ENCODE measurements around the gene GPS1.

The GPS1 gene

GRCh38 chr17:82078433-82078832, 26.7 kb downstream of the GPS1 start:
- no peak for DNase-seq (ENCODE audit: low read depth, low spot score)

GRCh38 chr17:82079001-82079677, 27.4 kb downstream of the GPS1 start:
- DNase-seq (ENCODE audit: low read depth, low spot score) = no peak

GRCh38 chr17:82080048-82080788, 28.5 kb downstream of the GPS1 start:
- DNase-seq (ENCODE audit: low read depth, low spot score) = no peak

- no peak for DNase-seq (ENCODE audit: low read depth, low spot score)
These were observed 29.2 kb downstream of the GPS1 start for GRCh38 chr17:82080789-82081464.

DNA sequence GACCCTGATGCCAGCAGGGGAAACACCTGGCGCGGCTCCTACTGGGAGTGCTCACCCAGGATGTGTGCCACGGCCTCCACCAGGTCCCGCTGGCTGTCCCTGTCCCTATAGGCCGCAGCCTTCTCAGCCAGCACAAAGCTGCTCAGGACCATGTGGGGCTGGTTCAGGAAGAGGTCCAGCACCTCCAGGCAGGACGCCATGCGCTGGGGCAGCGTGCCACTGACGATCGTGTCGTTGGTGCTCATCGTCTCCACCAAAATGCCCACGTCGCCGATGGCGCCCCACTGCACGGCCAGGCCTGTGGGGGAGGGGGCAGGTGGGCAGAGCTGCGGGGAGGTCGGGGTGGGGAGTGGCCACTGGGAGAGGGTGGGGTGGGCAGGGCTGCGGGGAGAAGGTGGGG, 29.8 kb downstream of the GPS1 start:
- DNase-seq (ENCODE audit: low read depth, low spot score) = no peak

DNA sequence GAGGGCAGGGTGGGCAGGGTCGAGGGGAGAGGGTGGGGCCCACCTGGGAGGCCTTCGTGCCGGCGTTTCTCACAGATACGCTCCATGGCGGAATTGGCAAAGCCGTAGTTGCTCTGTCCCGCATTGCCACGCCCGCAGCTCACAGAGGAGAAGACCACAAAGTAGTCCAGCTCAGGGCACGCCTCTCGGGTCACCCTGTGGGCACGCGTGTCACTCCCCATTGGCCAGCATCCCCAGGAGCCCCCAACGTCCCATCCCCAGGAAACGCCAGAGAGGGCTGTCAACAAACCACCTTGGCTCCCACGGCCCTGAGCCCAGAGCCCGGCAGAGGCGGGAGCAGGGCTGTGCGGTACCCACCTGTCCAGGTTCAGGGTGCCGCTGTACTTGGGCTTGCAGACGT, 30.3 kb downstream of the GPS1 start:
- no peak for DNase-seq (ENCODE audit: low read depth, low spot score)

DNA sequence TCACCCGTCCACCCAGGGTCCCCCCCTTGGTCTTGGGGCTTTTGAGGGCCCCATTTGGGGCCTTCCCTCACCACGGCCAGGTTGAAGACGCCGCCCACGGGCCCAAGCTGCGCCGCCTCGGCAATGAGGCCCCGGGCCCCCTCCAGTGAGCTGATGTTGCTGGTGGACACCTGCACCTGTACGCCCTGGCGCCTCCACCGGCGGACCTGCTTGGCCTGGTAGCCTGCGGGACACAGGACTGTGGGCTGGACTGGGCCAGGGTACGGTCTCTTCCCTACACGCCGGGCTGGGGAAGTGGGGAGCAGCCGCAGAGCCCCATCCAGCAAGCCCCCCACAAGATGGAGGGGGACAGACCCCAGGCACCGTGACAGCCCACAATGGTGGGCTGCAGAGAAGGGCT, 30.8 kb downstream of the GPS1 start:
- DNase-seq (ENCODE audit: low read depth, low spot score) = no peak

DNA sequence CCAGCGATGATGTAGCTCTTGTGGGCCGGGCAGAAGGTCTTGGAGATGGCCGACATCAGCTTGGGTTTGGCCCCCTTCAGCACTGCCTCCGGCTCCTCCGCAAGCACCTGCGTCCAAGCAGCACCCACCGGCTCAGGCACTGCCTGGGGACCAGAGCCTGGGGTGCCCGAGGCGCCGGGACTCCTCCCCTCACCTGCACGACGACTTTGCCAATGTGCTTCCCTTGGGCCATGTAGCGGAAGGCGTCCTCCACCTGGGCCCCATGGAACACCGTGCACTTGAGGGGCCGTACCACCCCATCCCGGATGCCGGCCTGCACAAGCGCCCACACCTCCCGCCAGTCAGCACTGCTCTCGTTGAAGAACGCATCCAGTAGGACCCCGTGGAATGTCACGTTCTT, 31.3 kb downstream of the GPS1 start:
- no peak for DNase-seq (ENCODE audit: low read depth, low spot score)

DNA sequence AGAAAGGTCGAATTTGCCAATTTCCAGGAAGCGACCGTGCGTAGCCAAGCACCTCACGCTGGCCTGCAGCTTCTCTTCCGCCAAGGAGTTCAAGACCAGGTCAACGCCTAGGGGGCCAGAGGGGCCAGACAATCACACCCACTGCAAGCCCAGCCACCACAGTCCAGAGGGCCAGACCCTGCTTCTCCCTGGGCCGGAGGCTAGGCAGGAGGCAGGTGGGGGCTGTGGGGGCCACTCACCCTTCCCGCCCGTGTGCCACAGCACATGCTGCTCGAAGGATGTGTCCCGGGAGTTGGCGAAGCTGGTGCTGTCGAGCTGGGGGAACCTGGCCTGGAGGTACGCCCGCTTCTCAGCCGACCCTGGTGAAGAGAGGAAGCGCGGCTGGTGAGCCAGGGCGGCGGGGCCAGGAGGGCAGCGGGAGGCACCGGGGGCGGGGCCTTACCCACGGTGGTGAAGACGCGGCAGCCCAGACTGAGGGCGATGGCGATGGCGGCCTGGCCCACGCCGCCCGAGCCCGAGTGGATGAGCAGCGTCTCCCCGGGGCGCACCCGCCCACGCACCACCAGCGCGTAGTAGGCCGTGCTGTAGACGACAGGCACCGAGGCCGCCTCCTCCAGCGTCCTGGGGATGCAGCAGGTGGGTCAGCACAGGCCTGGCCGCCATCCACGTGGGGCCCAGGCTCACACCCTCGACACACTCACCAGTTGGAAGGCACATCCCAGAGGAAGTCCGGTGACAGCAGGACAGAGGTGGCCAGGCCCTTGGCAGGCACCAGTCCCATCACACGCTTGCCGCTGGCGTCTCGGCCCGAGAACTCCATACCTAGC, 32.0 kb downstream of the GPS1 start:
- DNase-seq (ENCODE audit: low read depth, low spot score) = no peak

- no peak for DNase-seq (ENCODE audit: low read depth, low spot score)
These were observed 32.8 kb downstream of the GPS1 start for GRCh38 chr17:82084373-82085030.

DNA sequence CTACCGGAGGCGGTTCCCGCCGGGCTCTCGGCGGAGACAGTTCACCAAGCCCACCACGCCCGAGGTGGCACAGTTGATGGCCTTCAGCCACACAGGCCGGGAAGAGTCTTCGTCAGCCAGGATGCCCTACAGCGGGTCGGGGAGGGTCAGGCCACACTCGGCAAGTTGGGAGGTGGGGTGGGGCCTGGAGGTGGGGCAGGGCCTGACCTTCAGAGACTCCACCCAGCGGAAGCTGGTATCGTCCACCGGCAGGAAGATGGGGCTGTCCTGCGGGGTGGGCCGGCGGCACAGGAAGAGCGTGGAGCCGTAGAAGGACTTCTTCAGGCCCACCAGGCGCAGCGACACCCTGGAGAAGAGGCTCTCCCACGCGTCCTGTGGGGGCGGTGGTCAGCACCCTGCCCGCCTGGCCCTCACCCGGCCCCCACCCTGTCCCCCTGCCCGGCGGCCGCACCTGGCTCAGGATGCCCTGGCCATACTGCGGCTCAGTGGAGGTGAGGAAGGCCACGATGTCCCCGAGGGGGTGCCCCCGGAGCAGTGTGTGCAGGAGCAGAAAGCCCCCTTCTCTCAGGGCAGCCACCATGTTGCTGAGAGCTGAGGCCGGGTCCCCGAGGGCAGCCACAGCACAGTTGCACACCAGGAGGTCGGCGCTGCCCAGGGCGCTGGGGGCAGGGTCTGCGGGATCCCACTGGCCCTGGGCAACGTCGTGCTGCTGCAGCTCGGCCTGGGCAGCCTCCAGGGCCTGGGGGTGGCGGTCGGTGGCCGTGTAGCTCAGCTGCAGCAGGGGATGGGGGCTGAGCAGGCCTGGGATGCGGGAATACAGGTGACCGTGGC, 33.5 kb downstream of the GPS1 start:
- DNase-seq (ENCODE audit: low read depth, low spot score) = no peak

- no peak for DNase-seq (ENCODE audit: low read depth, low spot score)
These were observed 34.5 kb downstream of the GPS1 start for GRCh38 chr17:82085931-82086764.

DNA sequence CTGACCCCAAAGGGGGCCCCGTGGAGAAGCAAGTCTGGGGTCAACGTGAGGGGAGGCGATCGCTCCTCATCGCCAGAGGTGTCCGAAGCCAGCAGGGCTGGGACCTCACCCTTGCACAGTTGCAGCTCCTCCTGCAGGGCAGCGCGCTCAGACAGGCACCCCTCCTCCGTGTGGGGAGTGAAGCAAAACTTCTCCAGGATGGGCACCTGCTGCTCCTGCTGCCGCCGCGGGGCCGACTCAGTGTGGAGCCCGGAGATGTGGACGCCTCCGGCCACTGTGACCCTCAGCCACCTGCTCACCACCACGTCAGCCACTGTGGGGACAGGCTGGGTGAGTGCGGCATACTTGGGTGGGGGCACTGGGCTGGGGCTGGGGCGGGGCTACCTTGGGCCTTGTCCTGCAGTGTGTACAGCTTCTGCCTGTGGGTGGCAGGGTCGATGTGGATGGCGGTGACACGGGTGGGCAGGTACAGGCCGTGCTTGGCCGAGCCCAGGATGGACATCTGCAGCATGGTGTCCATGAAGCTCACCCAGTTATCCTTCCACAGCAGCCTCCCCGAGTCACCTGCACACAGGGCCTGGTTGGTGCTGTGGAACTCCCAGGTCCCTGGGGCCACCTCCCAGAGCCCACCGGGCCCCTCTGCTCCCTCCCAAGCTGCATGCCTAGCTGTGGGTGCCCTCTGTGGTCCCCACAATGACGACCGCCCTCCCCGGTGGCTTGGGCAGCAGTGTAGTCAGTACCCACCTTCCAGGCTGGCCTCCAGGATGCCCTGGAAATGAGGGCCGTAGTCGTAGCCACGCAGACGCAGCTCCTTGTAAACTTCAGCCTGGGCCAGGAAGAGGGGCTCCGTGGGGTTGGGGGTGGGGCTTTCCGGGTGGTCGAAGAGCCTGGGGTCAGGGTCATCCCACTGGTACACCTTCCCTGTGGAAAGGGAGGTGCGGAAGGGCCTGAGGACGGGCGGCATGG, 35.5 kb downstream of the GPS1 start:
- no peak for DNase-seq (ENCODE audit: low read depth, low spot score)

DNA sequence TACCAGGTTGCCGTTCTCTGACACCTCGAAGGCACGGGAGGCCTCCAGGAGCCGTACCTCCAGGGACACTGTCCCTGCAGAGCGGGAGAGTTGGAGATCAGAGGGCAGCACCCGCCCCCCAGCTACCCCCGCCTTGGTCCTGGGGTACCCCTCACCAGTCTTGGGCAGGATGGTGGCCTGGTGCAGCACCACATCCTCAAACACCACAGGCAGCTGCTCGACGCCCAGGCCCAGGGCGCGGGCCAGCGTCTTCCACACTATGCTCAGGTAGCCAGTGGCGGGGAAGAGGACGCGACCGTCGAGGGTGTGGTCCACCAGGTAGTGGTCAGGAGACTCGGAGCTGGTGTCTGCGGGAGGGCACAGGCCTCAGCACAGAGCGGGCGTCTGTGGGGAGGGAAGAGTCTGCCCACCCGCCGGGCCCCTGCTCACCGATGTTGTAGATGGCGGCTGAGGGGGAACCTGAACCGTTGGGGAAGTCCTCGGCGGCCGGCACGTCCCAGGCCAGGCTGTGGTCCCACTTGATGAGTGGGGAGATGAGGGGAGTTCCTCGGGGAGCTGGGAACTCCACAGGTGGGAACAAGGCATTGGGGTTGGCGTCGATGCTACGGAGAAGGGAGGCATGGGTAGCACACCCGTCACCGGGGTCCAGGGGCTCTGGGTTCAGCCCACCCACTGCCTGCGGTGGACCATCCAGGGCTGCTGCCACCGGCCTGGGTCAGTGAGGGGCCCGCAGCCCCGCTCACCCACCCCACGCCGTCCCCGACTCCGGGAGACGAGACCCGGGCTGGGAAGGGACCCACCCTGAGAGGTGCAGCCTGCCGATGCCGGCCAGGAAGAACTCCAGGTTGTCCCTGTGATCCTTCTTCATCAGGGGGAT, 36.5 kb downstream of the GPS1 start:
- no peak for DNase-seq (ENCODE audit: low read depth, low spot score)

DNA sequence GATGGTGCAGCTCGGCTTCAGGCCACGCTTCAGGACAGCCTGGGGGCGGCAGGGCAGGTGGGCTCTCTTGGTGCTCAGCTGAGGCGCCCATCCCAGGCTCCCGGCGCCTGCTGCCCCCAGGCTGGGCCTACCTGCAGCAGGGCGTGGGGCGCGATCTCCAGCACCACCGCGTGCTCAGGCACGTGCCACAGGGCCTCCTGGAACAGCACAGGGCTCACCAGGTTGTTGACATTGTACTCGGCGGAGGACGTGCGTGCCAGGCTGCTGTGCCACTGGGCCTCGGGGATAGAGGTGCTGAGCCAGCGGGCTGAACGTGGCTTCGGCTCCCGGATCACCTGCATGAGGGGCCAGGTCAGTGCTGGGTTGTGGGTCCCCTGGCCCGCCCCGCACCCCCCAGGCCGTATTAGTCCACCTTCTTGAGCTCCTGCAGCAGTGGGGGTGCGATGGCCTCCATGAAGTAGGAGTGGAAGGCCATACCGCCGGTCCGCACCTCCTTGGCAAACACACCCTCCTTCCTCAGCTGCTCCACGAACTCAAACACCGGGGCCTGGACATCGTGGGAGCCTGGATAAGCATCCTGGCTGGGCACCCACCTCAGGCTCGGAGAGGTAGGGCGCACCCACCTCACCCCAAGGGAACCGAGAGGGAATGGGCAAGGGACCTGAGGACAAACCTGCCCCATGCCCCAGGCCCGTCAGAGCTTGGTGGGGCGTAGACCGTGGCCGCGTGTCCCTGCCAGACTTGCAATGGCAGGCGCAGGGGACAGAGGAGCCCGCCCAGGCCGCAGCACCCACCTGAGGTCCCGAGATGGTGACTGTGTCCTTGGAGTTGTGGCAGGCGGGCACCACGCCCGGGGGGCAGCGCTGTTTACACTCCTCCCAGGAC, 37.4 kb downstream of the GPS1 start:
- no peak for DNase-seq (ENCODE audit: low read depth, low spot score)

- DNase-seq (ENCODE audit: low read depth, low spot score) = no peak
These were observed 38.2 kb downstream of the GPS1 start for GRCh38 chr17:82089723-82090548.
